ENCODE results near the gene COG1.

Gene COG1

GRCh38 chr17:73203788-73204479 lies 11.1 kb downstream of the COG1 start:
- Histone ChIP-seq H3K27ac (ENCODE audit: low read length) (no peak overlapping the region), H3K9me3 (ENCODE audit: control insufficient read depth, low read depth, low read length) (no peaks in the 10 kb centered on the region), H3K36me3 (ENCODE audit: control insufficient read depth, low read depth, low read length) (peaks cover 90% of the 10 kb centered on the region), H3K27me3 (ENCODE audit: control insufficient read depth, insufficient read depth, low read length) (no peaks in the 10 kb centered on the region), H3K9ac (ENCODE audit: low read length) (no peak overlapping the region), H3K4me3 (ENCODE audit: low read length) (no peak overlapping the region), H3K4me1 (ENCODE audit: control insufficient read depth, low read depth, low read length) (no peaks in the 10 kb centered on the region)

- Histone ChIP-seq H3K27me3 (ENCODE audit: control insufficient read depth, insufficient read depth, low read length) (no peaks in the 10 kb centered on the region), H3K27ac (ENCODE audit: low read length) (no peak overlapping the region), H3K4me3 (ENCODE audit: low read length) (no peak overlapping the region), H3K4me1 (ENCODE audit: control insufficient read depth, low read depth, low read length) (no peaks in the 10 kb centered on the region), H3K9me3 (ENCODE audit: control insufficient read depth, low read depth, low read length) (no peaks in the 10 kb centered on the region), H3K36me3 (ENCODE audit: control insufficient read depth, low read depth, low read length) (peaks cover 86% of the 10 kb centered on the region), H3K9ac (ENCODE audit: low read length) (no peak overlapping the region)
Observed at GRCh38 chr17:73205459-73205961, 12.7 kb downstream of the COG1 start.

GRCh38 chr17:73208139-73208827 lies 15.4 kb downstream of the COG1 start:
- Histone ChIP-seq H3K27ac (ENCODE audit: low read length) (no peak overlapping the region), H3K27me3 (ENCODE audit: control insufficient read depth, insufficient read depth, low read length) (no peaks in the 10 kb centered on the region), H3K9me3 (ENCODE audit: control insufficient read depth, low read depth, low read length) (no peaks in the 10 kb centered on the region), H3K4me1 (ENCODE audit: control insufficient read depth, low read depth, low read length) (no peaks in the 10 kb centered on the region), H3K4me3 (ENCODE audit: low read length) (no peak overlapping the region), H3K36me3 (ENCODE audit: control insufficient read depth, low read depth, low read length) (peaks cover 61% of the 10 kb centered on the region), H3K9ac (ENCODE audit: low read length) (no peak overlapping the region)

GRCh38 chr17:73209436-73209835 lies 16.6 kb downstream of the COG1 start:
- no peak overlapping the region for H3K27ac ChIP-seq (ENCODE audit: low read length)
- peaks cover 50% of the 10 kb centered on the region for H3K36me3 ChIP-seq (ENCODE audit: control insufficient read depth, low read depth, low read length)
- H3K9me3 ChIP-seq (ENCODE audit: control insufficient read depth, low read depth, low read length), result no peaks in the 10 kb centered on the region
- H3K4me3 ChIP-seq (ENCODE audit: low read length), result no peak overlapping the region
- H3K9ac ChIP-seq (ENCODE audit: low read length), result no peak overlapping the region
- no peaks in the 10 kb centered on the region for H3K4me1 ChIP-seq (ENCODE audit: control insufficient read depth, low read depth, low read length)
- no peaks in the 10 kb centered on the region for H3K27me3 ChIP-seq (ENCODE audit: control insufficient read depth, insufficient read depth, low read length)

- Histone ChIP-seq H3K4me1 (ENCODE audit: control insufficient read depth, low read depth, low read length) (no peaks in the 10 kb centered on the region), H3K27me3 (ENCODE audit: control insufficient read depth, insufficient read depth, low read length) (no peaks in the 10 kb centered on the region), H3K9me3 (ENCODE audit: control insufficient read depth, low read depth, low read length) (no peaks in the 10 kb centered on the region), H3K27ac (ENCODE audit: low read length) (no peak overlapping the region), H3K36me3 (ENCODE audit: control insufficient read depth, low read depth, low read length) (peaks cover 47% of the 10 kb centered on the region), H3K4me3 (ENCODE audit: low read length) (no peak overlapping the region), H3K9ac (ENCODE audit: low read length) (no peak overlapping the region)
Observed at GRCh38 chr17:73210002-73210678, 17.3 kb downstream of the COG1 start.

- Histone ChIP-seq H3K27ac (ENCODE audit: low read length) (no peak overlapping the region), H3K4me1 (ENCODE audit: control insufficient read depth, low read depth, low read length) (no peaks in the 10 kb centered on the region), H3K27me3 (ENCODE audit: control insufficient read depth, insufficient read depth, low read length) (no peaks in the 10 kb centered on the region), H3K36me3 (ENCODE audit: control insufficient read depth, low read depth, low read length) (peaks cover 32% of the 10 kb centered on the region), H3K4me3 (ENCODE audit: low read length) (no peak overlapping the region), H3K9ac (ENCODE audit: low read length) (no peak overlapping the region), H3K9me3 (ENCODE audit: control insufficient read depth, low read depth, low read length) (no peaks in the 10 kb centered on the region)
Observed at GRCh38 chr17:73211745-73212144, 18.9 kb downstream of the COG1 start.

- Histone ChIP-seq H3K4me1 (ENCODE audit: control insufficient read depth, low read depth, low read length) (no peaks in the 10 kb centered on the region), H3K36me3 (ENCODE audit: control insufficient read depth, low read depth, low read length) (peaks cover 11% of the 10 kb centered on the region), H3K27me3 (ENCODE audit: control insufficient read depth, insufficient read depth, low read length) (no peaks in the 10 kb centered on the region), H3K9me3 (ENCODE audit: control insufficient read depth, low read depth, low read length) (no peaks in the 10 kb centered on the region), H3K9ac (ENCODE audit: low read length) (no peak overlapping the region), H3K4me3 (ENCODE audit: low read length) (no peak overlapping the region), H3K27ac (ENCODE audit: low read length) (no peak overlapping the region)
Observed at GRCh38 chr17:73214008-73214407, 21.2 kb downstream of the COG1 start.

- no peaks in the 10 kb centered on the region for H3K4me1 ChIP-seq (ENCODE audit: control insufficient read depth, low read depth, low read length)
- no peaks in the 10 kb centered on the region for H3K9me3 ChIP-seq (ENCODE audit: control insufficient read depth, low read depth, low read length)
- H3K27me3 ChIP-seq (ENCODE audit: control insufficient read depth, insufficient read depth, low read length), result no peaks in the 10 kb centered on the region
- H3K4me3 ChIP-seq (ENCODE audit: low read length), result no peak overlapping the region
- peaks cover 3% of the 10 kb centered on the region for H3K36me3 ChIP-seq (ENCODE audit: control insufficient read depth, low read depth, low read length)
- H3K9ac ChIP-seq (ENCODE audit: low read length), result no peak overlapping the region
- no peak overlapping the region for H3K27ac ChIP-seq (ENCODE audit: low read length)
Observed at GRCh38 chr17:73214851-73215250, 22.0 kb downstream of the COG1 start.

GRCh38 chr17:73215447-73215846 lies 22.6 kb downstream of the COG1 start:
- H3K27ac ChIP-seq (ENCODE audit: low read length), result no peak overlapping the region
- no peak overlapping the region for H3K4me3 ChIP-seq (ENCODE audit: low read length)
- H3K36me3 ChIP-seq (ENCODE audit: control insufficient read depth, low read depth, low read length), result no peaks in the 10 kb centered on the region
- H3K9ac ChIP-seq (ENCODE audit: low read length), result no peak overlapping the region
- H3K9me3 ChIP-seq (ENCODE audit: control insufficient read depth, low read depth, low read length), result no peaks in the 10 kb centered on the region
- no peaks in the 10 kb centered on the region for H3K4me1 ChIP-seq (ENCODE audit: control insufficient read depth, low read depth, low read length)
- no peaks in the 10 kb centered on the region for H3K27me3 ChIP-seq (ENCODE audit: control insufficient read depth, insufficient read depth, low read length)

GRCh38 chr17:73223626-73224230 lies 30.9 kb downstream of the COG1 start:
- Histone ChIP-seq H3K27ac (ENCODE audit: low read length) (no peak overlapping the region), H3K36me3 (ENCODE audit: control insufficient read depth, low read depth, low read length) (no peaks in the 10 kb centered on the region), H3K9ac (ENCODE audit: low read length) (no peak overlapping the region), H3K27me3 (ENCODE audit: control insufficient read depth, insufficient read depth, low read length) (no peaks in the 10 kb centered on the region), H3K4me1 (ENCODE audit: control insufficient read depth, low read depth, low read length) (peaks cover 12% of the 10 kb centered on the region), H3K9me3 (ENCODE audit: control insufficient read depth, low read depth, low read length) (no peaks in the 10 kb centered on the region), H3K4me3 (ENCODE audit: low read length) (no peak overlapping the region)

- no peaks in the 10 kb centered on the region for H3K27me3 ChIP-seq (ENCODE audit: control insufficient read depth, insufficient read depth, low read length)
- no peak overlapping the region for H3K9ac ChIP-seq (ENCODE audit: low read length)
- H3K36me3 ChIP-seq (ENCODE audit: control insufficient read depth, low read depth, low read length), result no peaks in the 10 kb centered on the region
- H3K4me1 ChIP-seq (ENCODE audit: control insufficient read depth, low read depth, low read length), result peaks cover 12% of the 10 kb centered on the region
- no peaks in the 10 kb centered on the region for H3K9me3 ChIP-seq (ENCODE audit: control insufficient read depth, low read depth, low read length)
- no peak overlapping the region for H3K4me3 ChIP-seq (ENCODE audit: low read length)
- H3K27ac ChIP-seq (ENCODE audit: low read length), result no peak overlapping the region
Observed at GRCh38 chr17:73224237-73224636, 31.4 kb downstream of the COG1 start.
